ENCODE results near the gene SUPT6H. TPM values are rescaled to one million over a fixed set of nuclear protein-coding genes. Genes with fewer than 3 reads are reported as not detected.
A peak's percentile ranks its signal among the peaks of the same experiment; 100 is the strongest.

The SUPT6H gene
- total and polyA plus RNA-seq, 9 of the 15 experiments (the other 6 are each of a cell fraction or from before 2014, with no cell fraction given), result 1.7 to 77.7 (median 49.2) TPM

DNA sequence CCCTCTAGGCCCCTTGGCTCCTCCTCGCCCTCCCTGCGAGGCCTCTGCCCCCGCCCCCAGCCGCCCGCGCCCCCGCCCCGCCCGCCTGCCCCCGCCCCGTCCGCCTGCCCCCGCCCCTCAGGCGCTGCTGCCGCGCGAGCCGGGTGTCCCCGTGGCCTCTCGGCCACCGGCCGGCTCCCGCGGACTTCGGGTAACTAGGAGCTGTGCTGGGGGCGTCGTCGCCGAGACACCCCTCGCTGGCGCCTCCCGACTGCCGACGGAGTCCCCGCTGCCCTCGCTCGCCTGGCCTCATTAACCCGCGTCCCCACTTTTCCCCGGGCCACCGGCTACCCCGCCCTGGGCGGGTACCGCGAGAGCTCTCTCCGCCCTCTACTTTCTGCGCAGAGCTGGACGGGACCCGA, 64.2 kb downstream of the SUPT6H start, which contains the start of gene TLCD1 (continued):
- TF ChIP-seq, protein P1, sequence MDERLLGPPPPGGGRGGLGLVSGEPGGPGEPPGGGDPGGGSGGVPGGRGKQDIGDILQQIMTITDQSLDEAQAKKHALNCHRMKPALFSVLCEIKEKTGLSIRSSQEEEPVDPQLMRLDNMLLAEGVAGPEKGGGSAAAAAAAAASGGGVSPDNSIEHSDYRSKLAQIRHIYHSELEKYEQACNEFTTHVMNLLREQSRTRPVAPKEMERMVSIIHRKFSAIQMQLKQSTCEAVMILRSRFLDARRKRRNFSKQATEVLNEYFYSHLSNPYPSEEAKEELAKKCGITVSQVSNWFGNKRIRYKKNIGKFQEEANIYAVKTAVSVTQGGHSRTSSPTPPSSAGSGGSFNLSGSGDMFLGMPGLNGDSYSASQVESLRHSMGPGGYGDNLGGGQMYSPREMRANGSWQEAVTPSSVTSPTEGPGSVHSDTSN (CRISPR knock-in tag; IDR thresholded peaks at IDR 0.05; ENCODE audit: low read depth), result no peak
- TF ChIP-seq, protein P1 (tag; conservative IDR thresholded peaks at IDR 0.05; ENCODE audit: low read depth), result no peak
- no peak for TF ChIP-seq EGR1 (conservative IDR thresholded peaks at IDR 0.05)
- TF ChIP-seq MTA2 (IDR thresholded peaks at IDR 0.05; ENCODE audit: low read depth), result no peak
- TF ChIP-seq RHOXF2B (CRISPR knock-in tag; conservative IDR thresholded peaks at IDR 0.05), result no peak
- TF ChIP-seq, protein P2, sequence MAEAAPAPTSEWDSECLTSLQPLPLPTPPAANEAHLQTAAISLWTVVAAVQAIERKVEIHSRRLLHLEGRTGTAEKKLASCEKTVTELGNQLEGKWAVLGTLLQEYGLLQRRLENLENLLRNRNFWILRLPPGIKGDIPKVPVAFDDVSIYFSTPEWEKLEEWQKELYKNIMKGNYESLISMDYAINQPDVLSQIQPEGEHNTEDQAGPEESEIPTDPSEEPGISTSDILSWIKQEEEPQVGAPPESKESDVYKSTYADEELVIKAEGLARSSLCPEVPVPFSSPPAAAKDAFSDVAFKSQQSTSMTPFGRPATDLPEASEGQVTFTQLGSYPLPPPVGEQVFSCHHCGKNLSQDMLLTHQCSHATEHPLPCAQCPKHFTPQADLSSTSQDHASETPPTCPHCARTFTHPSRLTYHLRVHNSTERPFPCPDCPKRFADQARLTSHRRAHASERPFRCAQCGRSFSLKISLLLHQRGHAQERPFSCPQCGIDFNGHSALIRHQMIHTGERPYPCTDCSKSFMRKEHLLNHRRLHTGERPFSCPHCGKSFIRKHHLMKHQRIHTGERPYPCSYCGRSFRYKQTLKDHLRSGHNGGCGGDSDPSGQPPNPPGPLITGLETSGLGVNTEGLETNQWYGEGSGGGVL (CRISPR knock-in tag; IDR thresholded peaks at IDR 0.05), result no peak
- no peak for TF ChIP-seq CC2D1A (IDR thresholded peaks at IDR 0.05)
- no peak for TF ChIP-seq SNIP1 (IDR thresholded peaks at IDR 0.05; ENCODE audit: low read depth)
- peak; percentile 76; the same call in 1 of the 2 replicates for TF ChIP-seq SRSF1 (IDR thresholded peaks at IDR 0.05; ENCODE audit: low read depth, low read length)
- no peak for TF ChIP-seq NFRKB (IDR thresholded peaks at IDR 0.05; ENCODE audit: low read depth)
- TF ChIP-seq ETV6 (IDR thresholded peaks at IDR 0.05; ENCODE audit: borderline replicate concordance in 1 of 2, low read depth in 2 of 2, low read length in 1 of 2), result no peak; a peak in 1 of 4 replicates
- no peak for TF ChIP-seq ETV6 (CRISPR knock-in tag; IDR thresholded peaks at IDR 0.05; ENCODE audit: borderline replicate concordance)
- TF ChIP-seq, protein P3, sequence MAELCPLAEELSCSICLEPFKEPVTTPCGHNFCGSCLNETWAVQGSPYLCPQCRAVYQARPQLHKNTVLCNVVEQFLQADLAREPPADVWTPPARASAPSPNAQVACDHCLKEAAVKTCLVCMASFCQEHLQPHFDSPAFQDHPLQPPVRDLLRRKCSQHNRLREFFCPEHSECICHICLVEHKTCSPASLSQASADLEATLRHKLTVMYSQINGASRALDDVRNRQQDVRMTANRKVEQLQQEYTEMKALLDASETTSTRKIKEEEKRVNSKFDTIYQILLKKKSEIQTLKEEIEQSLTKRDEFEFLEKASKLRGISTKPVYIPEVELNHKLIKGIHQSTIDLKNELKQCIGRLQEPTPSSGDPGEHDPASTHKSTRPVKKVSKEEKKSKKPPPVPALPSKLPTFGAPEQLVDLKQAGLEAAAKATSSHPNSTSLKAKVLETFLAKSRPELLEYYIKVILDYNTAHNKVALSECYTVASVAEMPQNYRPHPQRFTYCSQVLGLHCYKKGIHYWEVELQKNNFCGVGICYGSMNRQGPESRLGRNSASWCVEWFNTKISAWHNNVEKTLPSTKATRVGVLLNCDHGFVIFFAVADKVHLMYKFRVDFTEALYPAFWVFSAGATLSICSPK (IDR thresholded peaks at IDR 0.05; ENCODE audit: borderline replicate concordance), result no peak
- no peak for TF ChIP-seq RFX5 (IDR thresholded peaks at IDR 0.05; ENCODE audit: low read depth, low read length)
- TF ChIP-seq SRSF7 (optimal IDR thresholded peaks at IDR 0.05; ENCODE audit: low read depth, low read length), result no peak

All from K562 (cell line).